HepG2 (cell line): ENCODE data around the gene CCDC170. TPM values are rescaled to one million over a fixed set of nuclear protein-coding genes. Genes with fewer than 3 reads are reported as not detected.
A peak's percentile ranks its signal among the peaks of the same experiment; 100 is the strongest.

Experiments
- ATF7 ChIP-seq, 2 experiments: fragments of 450-650 bp in 1 of 2; sonication (generic) in 1 of 2; formaldehyde crosslinking in 1 of 2; IDR thresholded peaks; 2 replicates each; pipeline versions ENCODE4 v1.4.0 to v1.6.1; 2016 to 2020; ENCODE audit warnings: antibody characterized with exemption in 1 of 2, mild to moderate bottlenecking in 1 of 2, missing genetic modification reagents in 1 of 2
- FIP1L1 ChIP-seq: fragments of 200-400 bp; formaldehyde crosslinking; IDR thresholded peaks from 2 replicates; pipeline ENCODE4 v1.6.1; 2018; ENCODE audit warnings: low read depth, mild to moderate bottlenecking, low read length, moderate library complexity, borderline replicate concordance; ENCODE audit not compliant: insufficient read depth
- HES4 ChIP-seq: sonication (generic); formaldehyde crosslinking; IDR thresholded peaks from 2 replicates; pipeline ENCODE4 v1.9.0; 2021; ENCODE audit warnings: mild to moderate bottlenecking, missing genetic modification reagents, borderline replicate concordance
- HNRNPLL ChIP-seq: fragments of 200-400 bp; formaldehyde crosslinking; IDR thresholded peaks from 2 replicates; pipeline ENCODE4 v1.6.1; 2017; ENCODE audit warnings: mild to moderate bottlenecking, low read depth, low read length; ENCODE audit not compliant: poor library complexity, severe bottlenecking
- KIAA2018 ChIP-seq: sonication (generic); formaldehyde crosslinking; IDR thresholded peaks from 2 replicates; pipeline ENCODE4 v1.5.0; 2020; ENCODE audit warnings: mild to moderate bottlenecking, missing genetic modification reagents, borderline replicate concordance
- MTA3 ChIP-seq: sonication (generic); formaldehyde crosslinking; IDR thresholded peaks from 2 replicates; pipeline ENCODE4 v1.4.0; 2020; ENCODE audit warnings: missing genetic modification reagents
- MZF1 ChIP-seq: sonication (generic); formaldehyde crosslinking; IDR thresholded peaks from 2 replicates; pipeline ENCODE4 v1.8.1; 2023; ENCODE audit warnings: mild to moderate bottlenecking, missing genetic modification reagents, borderline replicate concordance
- TP53 ChIP-seq: sonication (generic); formaldehyde crosslinking; conservative IDR thresholded peaks from 2 replicates; pipeline ENCODE4 v1.4.0; 2020; ENCODE audit warnings: missing genetic modification reagents
- ZFP82 ChIP-seq: sonication (generic); formaldehyde crosslinking; IDR thresholded peaks from 2 replicates; pipeline ENCODE4 v1.5.1; 2020; ENCODE audit warnings: mild to moderate bottlenecking, missing genetic modification reagents, borderline replicate concordance
- ZKSCAN1 ChIP-seq: fragments of 150-350 bp; IDR thresholded peaks from 2 replicates; pipeline ENCODE4 v1.6.1; 2014; ENCODE audit warnings: low read length
- ZNF138 ChIP-seq: sonication (generic); formaldehyde crosslinking; IDR thresholded peaks from 2 replicates; pipeline ENCODE4 v1.5.0; 2020; ENCODE audit warnings: mild to moderate bottlenecking, low read depth, missing genetic modification reagents
- ZNF512 ChIP-seq: sonication (generic); formaldehyde crosslinking; IDR thresholded peaks from 2 replicates; pipeline ENCODE4 v1.4.0; 2020; ENCODE audit warnings: mild to moderate bottlenecking, missing genetic modification reagents
- ZNF639 ChIP-seq: conservative IDR thresholded peaks from 2 replicates; pipeline ENCODE4 v1.6.1; 2018; ENCODE audit warnings: missing genetic modification reagents
- ZNF792 ChIP-seq: IDR thresholded peaks from 2 replicates; pipeline ENCODE4 v1.6.1; 2016
- polyA plus RNA-seq, 8 experiments: library from polyadenylated mRNA; depleted of rRNA in 3 of 8; stranded (reverse) in 7 of 8; unstranded in 1 of 8; fragments of >200 nt; fragmentation: Illumina TruSeq in 4 of 8; extraction: Trizol in 4 of 8; gene quantifications; 2 replicates each; pipeline versions ENCODE4 v1.2.1 to v1.2.3, GENCODE V29; 2011 to 2016; ENCODE audit warnings: low read depth in 4 of 8, missing spikeins in 1 of 8, mixed read lengths in 1 of 8; ENCODE audit not compliant: insufficient read depth in 1 of 8
- total RNA-seq, 5 experiments: library from RNA; depleted of rRNA; stranded (reverse); fragments of >200 nt; fragmentation: Illumina TruSeq; extraction: Trizol; gene quantifications; 2 replicates each; pipeline ENCODE4 v1.2.3, GENCODE V29; 2016; ENCODE audit warnings: low read depth in 1 of 5
- TF ChIP-seq, protein P1 (sequence below): sonication (generic); formaldehyde crosslinking; IDR thresholded peaks from 2 replicates; pipeline ENCODE4 v1.4.0; 2020; ENCODE audit warnings: missing genetic modification reagents
- TF ChIP-seq, protein P2 (sequence below): sonication (generic); formaldehyde crosslinking; IDR thresholded peaks from 2 replicates; pipeline ENCODE4 v1.8.0; 2022; ENCODE audit warnings: low read depth, missing genetic modification reagents

Gene CCDC170
- total and polyA plus RNA-seq, 2 of the 13 experiments (the other 11 are each of a cell fraction or from before 2014, with no cell fraction given), result 0.90 to 5.1 TPM

GRCh38 chr6:151658091-151658490, 164.3 kb downstream of the CCDC170 start (continued):
- TF ChIP-seq KIAA2018 (CRISPR knock-in tag), result no peak
- TF ChIP-seq, protein P1, sequence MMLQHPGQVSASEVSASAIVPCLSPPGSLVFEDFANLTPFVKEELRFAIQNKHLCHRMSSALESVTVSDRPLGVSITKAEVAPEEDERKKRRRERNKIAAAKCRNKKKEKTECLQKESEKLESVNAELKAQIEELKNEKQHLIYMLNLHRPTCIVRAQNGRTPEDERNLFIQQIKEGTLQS (CRISPR knock-in tag), result peak; percentile 91
- TF ChIP-seq HES4 (CRISPR knock-in tag), result no peak
- no peak for TF ChIP-seq MTA3
- TF ChIP-seq ZFP82 (CRISPR knock-in tag), result no peak
- TF ChIP-seq, protein P2, sequence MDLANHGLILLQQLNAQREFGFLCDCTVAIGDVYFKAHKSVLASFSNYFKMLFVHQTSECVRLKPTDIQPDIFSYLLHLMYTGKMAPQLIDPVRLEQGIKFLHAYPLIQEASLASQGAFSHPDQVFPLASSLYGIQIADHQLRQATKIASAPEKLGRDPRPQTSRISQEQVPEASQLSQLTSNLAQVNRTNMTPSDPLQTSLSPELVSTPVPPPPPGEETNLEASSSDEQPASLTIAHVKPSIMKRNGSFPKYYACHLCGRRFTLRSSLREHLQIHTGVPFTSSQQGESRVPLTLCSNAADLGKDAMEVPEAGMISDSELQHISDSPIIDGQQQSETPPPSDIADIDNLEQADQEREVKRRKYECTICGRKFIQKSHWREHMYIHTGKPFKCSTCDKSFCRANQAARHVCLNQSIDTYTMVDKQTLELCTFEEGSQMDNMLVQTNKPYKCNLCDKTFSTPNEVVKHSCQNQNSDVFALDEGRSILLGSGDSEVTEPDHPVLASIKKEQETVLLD (CRISPR knock-in tag), result no peak
- TF ChIP-seq MZF1, result no peak
- no peak for TF ChIP-seq ZNF512 (CRISPR knock-in tag)
- TF ChIP-seq ZKSCAN1, result no peak
- peak; percentile 81 for TF ChIP-seq ZNF792 (CRISPR knock-in tag)
- TF ChIP-seq TP53 (CRISPR knock-in tag), result no peak
- TF ChIP-seq ZNF639 (CRISPR knock-in tag), result no peak
- no peak for TF ChIP-seq HNRNPLL
- no peak for TF ChIP-seq FIP1L1
- peak; percentile 71 for TF ChIP-seq ATF7 (IDR thresholded peaks at IDR 0.05)
- TF ChIP-seq ATF7 (CRISPR knock-in tag; IDR thresholded peaks at IDR 0.05), result no peak
- no peak for TF ChIP-seq ZNF138 (CRISPR knock-in tag)
